Ishikawa (cell line): ENCODE data around the gene HCST.

ENCODE experiments used
- CEBPB ChIP-seq: IDR thresholded peaks from 2 replicates; pipeline ENCODE4 v1.6.1; 2012
- CREB1 ChIP-seq: IDR thresholded peaks from 2 replicates; pipeline ENCODE4 v1.6.1; 2012; ENCODE audit warnings: low read depth
- EGR1 ChIP-seq: IDR thresholded peaks from 2 replicates; pipeline ENCODE4 v1.6.1; 2012
- EP300 ChIP-seq: IDR thresholded peaks from 2 replicates; pipeline ENCODE4 v1.6.1; 2012; ENCODE audit warnings: borderline replicate concordance
- FOXM1 ChIP-seq: IDR thresholded peaks from 2 replicates; pipeline ENCODE4 v1.6.1; 2012; ENCODE audit warnings: low read depth, borderline replicate concordance
- NFIC ChIP-seq: IDR thresholded peaks from 2 replicates; pipeline ENCODE4 v1.6.1; 2012
- RAD21 ChIP-seq: IDR thresholded peaks from 2 replicates; pipeline ENCODE4 v1.6.1; 2012; ENCODE audit warnings: low read depth
- REST ChIP-seq: IDR thresholded peaks from 2 replicates; pipeline ENCODE4 v1.6.1; 2012; ENCODE audit warnings: low read depth, mild to moderate bottlenecking
- TAF1 ChIP-seq: IDR thresholded peaks from 2 replicates; pipeline ENCODE4 v1.6.1; 2012; ENCODE audit warnings: low read depth, mild to moderate bottlenecking
- TCF12 ChIP-seq: IDR thresholded peaks from 2 replicates; pipeline ENCODE4 v1.6.1; 2012; ENCODE audit warnings: low read depth
- TEAD4 ChIP-seq: IDR thresholded peaks from 2 replicates; pipeline ENCODE4 v1.6.1; 2012
- YY1 ChIP-seq: IDR thresholded peaks from 2 replicates; pipeline ENCODE4 v1.6.1; 2012; ENCODE audit warnings: low read depth
- ZBTB7A ChIP-seq: IDR thresholded peaks from 2 replicates; pipeline ENCODE4 v1.6.1; 2012; ENCODE audit warnings: low read depth
- TF ChIP-seq, protein P1 (sequence below): IDR thresholded peaks from 2 replicates; pipeline ENCODE4 v1.6.1; 2012
- TF ChIP-seq, protein P2 (sequence below): IDR thresholded peaks from 2 replicates; pipeline ENCODE4 v1.6.1; 2012

The HCST gene

DNA sequence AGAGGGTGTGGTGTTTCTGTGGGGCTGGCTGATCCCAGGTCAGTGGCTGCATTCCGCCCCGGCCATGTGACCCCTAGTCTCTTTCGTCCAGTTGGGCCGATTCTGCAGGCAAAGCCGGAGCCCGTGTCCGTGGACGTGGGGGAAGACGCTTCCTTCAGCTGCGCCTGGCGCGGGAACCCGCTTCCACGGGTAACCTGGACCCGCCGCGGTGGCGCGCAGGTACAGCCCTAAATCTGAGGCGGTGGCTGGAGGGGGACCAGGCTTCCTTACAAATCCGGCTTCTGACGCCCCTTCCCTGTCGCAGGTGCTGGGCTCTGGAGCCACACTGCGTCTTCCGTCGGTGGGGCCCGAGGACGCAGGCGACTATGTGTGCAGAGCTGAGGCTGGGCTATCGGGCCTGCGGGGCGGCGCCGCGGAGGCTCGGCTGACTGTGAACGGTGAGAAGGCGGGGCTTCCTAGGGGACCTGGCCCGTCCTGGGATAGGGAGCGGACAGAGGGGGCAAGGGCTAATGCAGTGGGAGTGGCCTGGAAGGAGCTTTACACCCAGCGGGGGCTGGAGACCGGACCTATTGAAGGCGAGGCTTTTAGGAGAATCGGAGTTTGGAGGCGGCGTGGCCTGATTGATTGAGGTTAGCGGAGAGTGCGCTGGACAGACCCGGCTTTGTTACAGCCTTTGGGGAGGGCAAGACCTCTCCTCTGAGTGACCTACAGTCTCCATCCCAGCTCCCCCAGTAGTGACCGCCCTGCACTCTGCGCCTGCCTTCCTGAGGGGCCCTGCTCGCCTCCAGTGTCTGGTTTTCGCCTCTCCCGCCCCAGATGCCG lies 41.3 kb upstream of the HCST start:
- no peak for TF ChIP-seq TEAD4
- TF ChIP-seq, protein P1, sequence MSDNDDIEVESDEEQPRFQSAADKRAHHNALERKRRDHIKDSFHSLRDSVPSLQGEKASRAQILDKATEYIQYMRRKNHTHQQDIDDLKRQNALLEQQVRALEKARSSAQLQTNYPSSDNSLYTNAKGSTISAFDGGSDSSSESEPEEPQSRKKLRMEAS: 0 out of 2 replicates have a peak, but pooled peaks have one; percentile 13

GRCh38 chr19:35861640-35862160 lies 40.6 kb upstream of the HCST start:
- TF ChIP-seq RAD21 (no peak), TEAD4 (no peak), CREB1 (no peak), EP300 (no peak), FOXM1 (no peak)

DNA sequence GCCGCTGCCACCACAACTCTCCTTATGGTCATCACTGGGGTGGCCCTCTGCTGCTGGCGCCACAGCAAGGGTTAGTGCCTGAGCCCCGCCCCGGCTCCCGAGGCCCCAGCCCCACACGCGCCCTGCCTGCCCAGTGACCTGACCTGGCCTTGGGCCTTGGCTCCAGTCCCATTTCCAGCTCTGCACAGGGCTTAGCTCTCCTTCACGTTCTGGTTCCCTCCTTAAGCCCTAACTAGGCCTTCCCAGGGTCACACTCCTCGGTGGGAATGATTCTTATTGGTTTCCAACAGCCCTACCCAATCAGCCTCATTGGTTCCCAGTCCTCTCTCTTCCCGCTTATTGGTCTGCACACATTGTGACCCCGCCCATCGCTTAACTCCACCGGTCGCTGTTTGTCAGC lies 39.8 kb upstream of the HCST start:
- TF ChIP-seq TAF1: no peak
- TF ChIP-seq, protein P2, sequence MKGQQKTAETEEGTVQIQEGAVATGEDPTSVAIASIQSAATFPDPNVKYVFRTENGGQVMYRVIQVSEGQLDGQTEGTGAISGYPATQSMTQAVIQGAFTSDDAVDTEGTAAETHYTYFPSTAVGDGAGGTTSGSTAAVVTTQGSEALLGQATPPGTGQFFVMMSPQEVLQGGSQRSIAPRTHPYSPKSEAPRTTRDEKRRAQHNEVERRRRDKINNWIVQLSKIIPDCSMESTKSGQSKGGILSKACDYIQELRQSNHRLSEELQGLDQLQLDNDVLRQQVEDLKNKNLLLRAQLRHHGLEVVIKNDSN: no peak
- TF ChIP-seq, protein P1: no peak
- no peak for TF ChIP-seq RAD21
- TF ChIP-seq TEAD4: no peak

DNA sequence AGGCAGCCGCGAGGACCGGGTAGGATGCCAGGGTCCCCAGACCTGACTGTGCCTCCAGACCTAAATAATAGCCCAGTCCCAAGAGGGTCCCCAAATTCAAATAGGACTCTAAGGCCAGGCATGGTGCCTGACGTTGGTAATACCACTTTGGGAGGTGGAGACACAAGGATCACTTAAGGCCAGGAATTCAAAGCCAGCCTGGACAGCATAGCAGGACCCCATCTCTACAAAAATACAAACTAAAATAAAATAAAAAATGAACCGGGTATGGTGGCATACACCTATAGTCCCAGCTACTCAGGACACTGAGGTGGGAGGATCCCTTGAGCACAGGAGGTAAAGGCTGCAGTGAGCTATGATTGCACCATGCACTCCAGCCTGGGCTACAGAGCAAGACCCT lies 39.3 kb upstream of the HCST start:
- TF ChIP-seq, protein P1: no peak
- TF ChIP-seq NFIC (no peak), CREB1 (no peak), CEBPB (no peak), TAF1 (no peak), YY1 (no peak), TEAD4 (no peak), EP300 (no peak), FOXM1 (no peak), REST (no peak), RAD21 (no peak), ZBTB7A (no peak), TCF12 (no peak), EGR1 (no peak)
- TF ChIP-seq, protein P2: no peak

- TF ChIP-seq TEAD4 (peak; percentile 31; the same call in 1 of the 2 replicates), FOXM1 (no peak), REST (no peak)
- TF ChIP-seq, protein P2: no peak
- TF ChIP-seq, protein P1: peak; percentile 41; the same call in 1 of the 2 replicates
Measured at GRCh38 chr19:35868172-35868822, 34.0 kb upstream of the HCST start, which contains the start of gene APLP1. Gene APLP1, plus strand, starts transcription at chr19:35868574. Its CDS starts 63 bp downstream, at chr19:35868637.
